RWPE2 (cell line): ENCODE results near the gene CLMN.
A peak's percentile ranks its signal among the peaks of the same experiment; 100 is the strongest.

Source experiments
- ATAC-seq: fragments of 200-7000 bp; cut with Tn5 transposase; 3 replicates; pipeline ENCODE4 v1.9.1; 2021; ENCODE audit warnings: low read depth
- DNase-seq: peaks from one replicate; pipeline ENCODE4 v3.0.0-alpha.2; 2020; ENCODE audit warnings: low spot score
- H3K27ac ChIP-seq: fragments of 450-650 bp; 2 replicates; pipeline ENCODE4 v1.5.1; 2017; ENCODE audit warnings: mild to moderate bottlenecking; ENCODE audit not compliant: poor library complexity, severe bottlenecking
- H3K27me3 ChIP-seq: fragments of 250-450 bp; sonication (Bioruptor Pico); 2 replicates; pipeline ENCODE4 v1.5.1; 2021; ENCODE audit warnings: mild to moderate bottlenecking, moderate library complexity; ENCODE audit not compliant: insufficient read depth, poor library complexity, severe bottlenecking
- H3K36me3 ChIP-seq: fragments of 250-450 bp; sonication (Bioruptor Pico); 2 replicates; pipeline ENCODE4 v1.5.1; 2020; ENCODE audit warnings: low read depth, mild to moderate bottlenecking, moderate library complexity
- H3K4me1 ChIP-seq: fragments of 250-450 bp; sonication (Bioruptor Pico); 2 replicates; pipeline ENCODE4 v1.5.1; 2021; ENCODE audit warnings: mild to moderate bottlenecking, moderate library complexity; ENCODE audit not compliant: insufficient read depth, poor library complexity, severe bottlenecking
- H3K4me3 ChIP-seq: fragments of 250-450 bp; sonication (Bioruptor Pico); 2 replicates; pipeline ENCODE4 v1.5.1; 2021; ENCODE audit warnings: mild to moderate bottlenecking, moderate library complexity; ENCODE audit not compliant: severe bottlenecking
- H3K9me3 ChIP-seq: fragments of 250-450 bp; sonication (Bioruptor Pico); 2 replicates; pipeline ENCODE4 v1.5.1; 2021; ENCODE audit warnings: mild to moderate bottlenecking, moderate library complexity; ENCODE audit not compliant: severe bottlenecking
- CTCF ChIP-seq: fragments of 450-650 bp; IDR thresholded peaks from one replicate; pipeline ENCODE4 v1.5.1; 2017; ENCODE audit warnings: mild to moderate bottlenecking, moderate library complexity; ENCODE audit not compliant: poor library complexity, severe bottlenecking

Gene CLMN

GRCh38 chr14:95297832-95298231, 21.9 kb downstream of the CLMN start:
- no peak for TF ChIP-seq CTCF
- peak; percentile 32 for DNase-seq
- no peaks in the 10 kb centered on the region for H3K27me3 ChIP-seq
- no peaks in the 10 kb centered on the region for H3K9me3 ChIP-seq
- no peak for ATAC-seq
- H3K4me3 ChIP-seq: no peak overlapping the region
- H3K27ac ChIP-seq: no peak overlapping the region
- no peaks in the 10 kb centered on the region for H3K36me3 ChIP-seq
- H3K4me1 ChIP-seq: peaks cover 4% of the 10 kb centered on the region

GRCh38 chr14:95296966-95297365, 22.7 kb downstream of the CLMN start:
- no peak overlapping the region for H3K27ac ChIP-seq
- H3K9me3 ChIP-seq: no peaks in the 10 kb centered on the region
- no peaks in the 10 kb centered on the region for H3K36me3 ChIP-seq
- H3K27me3 ChIP-seq: no peaks in the 10 kb centered on the region
- no peak for DNase-seq
- H3K4me1 ChIP-seq: peaks cover 6% of the 10 kb centered on the region
- H3K4me3 ChIP-seq: no peak overlapping the region
- TF ChIP-seq CTCF: no peak
- ATAC-seq: no peak

GRCh38 chr14:95295600-95296376, 23.9 kb downstream of the CLMN start:
- Histone ChIP-seq H3K4me1 (peaks cover 15% of the 10 kb centered on the region), H3K4me3 (no peak overlapping the region), H3K27ac (no peak overlapping the region), H3K9me3 (no peaks in the 10 kb centered on the region), H3K36me3 (no peaks in the 10 kb centered on the region), H3K27me3 (no peaks in the 10 kb centered on the region)
- DNase-seq: no peak
- TF ChIP-seq CTCF: no peak
- ATAC-seq: no peak

- Histone ChIP-seq H3K27me3 (no peaks in the 10 kb centered on the region), H3K27ac (no peak overlapping the region), H3K36me3 (no peaks in the 10 kb centered on the region), H3K9me3 (no peaks in the 10 kb centered on the region), H3K4me1 (peaks cover 15% of the 10 kb centered on the region), H3K4me3 (no peak overlapping the region)
- no peak for TF ChIP-seq CTCF
- DNase-seq: peak; percentile 87
- ATAC-seq: peak; percentile 90
These were observed 24.7 kb downstream of the CLMN start for GRCh38 chr14:95294834-95295599.
